HG02678 (cell line): ENCODE data around the gene RCBTB2.
"Not testable (repeated sequence)": the region's sequence is repeated elsewhere in the genome, so short reads cannot be mapped to it uniquely, and the experiment has no call there.

Experiments
- ATAC-seq: cut with Tn5 transposase; IDR thresholded peaks from one replicate; pipeline ENCODE4 v1.9.1; 2021; ENCODE audit warnings: mild to moderate bottlenecking, moderate library complexity; ENCODE audit not compliant: unreplicated experiment

The RCBTB2 gene

GRCh38 chr13:48532506-48533499, at the start of gene RCBTB2:
Gene RCBTB2, minus strand, starts transcription at chr13:48533080. Its CDS starts 11,141 bp downstream, at chr13:48521939.
- ATAC-seq, result peak; percentile 82

DNA sequence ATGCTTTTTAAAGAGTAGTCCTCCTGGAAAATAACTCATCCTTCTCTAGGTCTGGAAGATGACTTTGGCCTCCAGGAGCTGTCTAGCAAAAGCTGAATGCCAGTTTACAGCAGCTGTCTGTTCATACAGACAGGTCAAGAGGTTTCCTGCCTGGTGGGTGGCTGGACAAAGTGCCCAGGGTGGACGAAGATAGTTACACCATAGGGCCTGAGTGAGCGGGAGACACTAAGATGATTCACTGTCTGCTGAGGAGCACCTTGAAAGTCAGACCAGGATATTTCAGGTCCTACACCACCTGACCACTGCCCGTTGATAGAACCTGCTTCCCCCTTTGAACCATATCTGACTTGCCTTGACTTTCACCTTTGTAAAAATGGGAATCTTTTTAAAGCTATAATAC, 49.2 kb upstream of the RCBTB2 start:
- ATAC-seq, result no peak

- no peak for ATAC-seq
Observed at GRCh38 chr13:48580896-48581295, 48.0 kb upstream of the RCBTB2 start.

DNA sequence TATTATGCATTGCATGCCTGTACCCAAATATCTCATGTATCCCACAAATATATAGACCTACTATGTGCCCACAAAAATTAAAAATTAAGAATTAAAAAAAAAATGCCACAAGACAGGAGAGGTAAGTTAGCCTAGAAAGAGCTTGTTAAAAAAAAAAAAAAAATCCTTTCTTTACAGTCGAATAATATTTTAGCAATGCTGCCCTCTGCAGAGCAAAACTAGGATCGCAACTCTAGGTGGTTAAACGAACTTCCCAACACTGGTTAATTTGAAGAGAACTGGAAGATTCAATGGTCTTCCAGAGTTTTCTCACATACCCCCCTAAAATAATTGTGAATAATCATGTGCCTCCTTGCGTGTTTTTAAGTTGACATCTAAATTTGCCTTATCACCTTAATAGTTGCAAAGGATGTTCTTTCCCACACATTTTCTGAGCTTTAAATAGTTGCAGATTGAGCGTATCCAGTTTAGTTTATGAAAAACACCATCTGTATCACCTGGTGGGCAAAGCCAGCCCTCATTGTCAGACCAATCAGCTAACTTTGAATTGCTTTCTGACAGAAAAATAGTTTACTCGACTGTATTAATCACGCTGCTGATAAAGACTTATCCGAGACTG, 47.4 kb upstream of the RCBTB2 start:
- ATAC-seq, result no peak

DNA sequence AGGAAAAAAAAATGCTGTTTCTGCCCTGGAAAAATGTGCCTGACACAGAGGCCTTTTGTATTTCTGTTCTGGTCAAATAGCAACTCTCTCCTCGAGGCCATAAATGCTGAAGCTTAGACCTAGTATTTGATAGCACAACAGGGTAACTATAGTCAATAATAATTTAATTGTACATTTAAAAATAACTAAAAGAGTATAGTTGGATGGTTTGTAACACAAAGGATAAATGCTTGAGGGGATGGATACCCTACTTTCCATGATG, 47.0 kb upstream of the RCBTB2 start:
- not testable (repeated sequence) for ATAC-seq

- ATAC-seq, result peak; percentile 74
Observed at GRCh38 chr13:48579165-48579918, 46.5 kb upstream of the RCBTB2 start.

GRCh38 chr13:48578516-48579164, 45.8 kb upstream of the RCBTB2 start:
- ATAC-seq, result peak; percentile 42

DNA sequence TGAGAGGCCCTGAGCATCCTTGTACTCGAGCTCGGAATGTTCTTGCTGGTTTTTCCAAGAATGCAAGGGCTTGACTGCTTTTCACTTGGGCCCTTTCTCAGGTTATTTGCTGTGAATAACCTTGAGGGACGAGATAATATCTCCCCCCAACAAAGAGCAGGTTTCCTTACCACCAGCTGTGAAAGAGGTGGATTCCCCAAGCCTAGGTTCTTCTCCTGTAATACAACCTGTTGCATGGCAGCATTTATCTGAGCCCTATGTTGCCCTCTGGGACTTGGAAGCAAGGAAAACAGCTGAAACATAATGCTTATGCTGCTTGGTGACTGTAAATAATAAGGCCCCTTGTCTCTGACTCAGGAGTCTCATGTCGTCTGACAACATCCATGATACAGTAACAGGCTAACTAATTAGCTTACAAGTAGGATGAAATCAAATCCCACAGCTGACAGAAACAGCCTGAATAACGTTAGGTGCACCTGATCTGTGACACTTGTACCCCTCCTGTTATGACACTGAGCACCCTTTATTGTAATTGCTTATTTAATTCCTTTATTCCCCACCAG, 43.6 kb upstream of the RCBTB2 start:
- ATAC-seq, result no peak

GRCh38 chr13:48575031-48575430, 42.2 kb upstream of the RCBTB2 start:
- ATAC-seq, result no peak

DNA sequence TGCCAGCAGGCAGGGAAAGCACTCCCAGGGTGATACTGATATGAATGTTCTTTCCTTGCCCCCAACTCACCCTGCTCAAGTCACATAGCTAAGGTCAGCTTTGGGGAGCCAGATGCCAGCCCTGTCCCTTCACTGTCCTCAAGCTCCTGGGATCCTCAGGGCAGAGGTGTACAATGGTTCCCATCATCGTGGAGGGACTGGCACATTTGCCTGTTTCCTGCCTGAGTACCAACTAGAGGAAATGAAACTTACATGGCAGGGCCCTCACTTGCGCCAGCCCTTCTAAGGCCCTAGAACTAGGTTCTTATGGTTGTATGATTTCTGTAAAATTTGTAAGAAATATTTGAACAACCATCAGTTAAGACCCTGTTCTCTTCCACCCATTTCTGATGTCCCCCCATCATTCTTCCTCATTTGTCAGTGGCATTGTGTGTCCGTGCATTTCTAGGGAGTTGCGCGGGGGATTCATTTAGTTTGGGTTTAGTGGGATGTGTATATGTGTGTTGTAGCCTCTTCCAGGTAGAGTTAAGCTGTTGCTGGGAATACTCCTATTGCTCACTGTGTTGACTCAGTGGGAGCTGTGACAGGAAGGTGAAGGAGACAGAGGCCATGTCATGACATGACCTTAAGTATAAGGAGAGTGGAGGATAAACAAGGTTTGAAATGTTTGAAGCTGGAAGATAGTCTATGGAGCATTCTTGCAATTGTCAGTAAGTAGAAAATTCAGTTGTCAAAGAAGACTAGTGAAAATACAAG, 41.3 kb upstream of the RCBTB2 start:
- no peak for ATAC-seq

- ATAC-seq, result no peak
Observed at GRCh38 chr13:48573213-48574007, 40.5 kb upstream of the RCBTB2 start.

DNA sequence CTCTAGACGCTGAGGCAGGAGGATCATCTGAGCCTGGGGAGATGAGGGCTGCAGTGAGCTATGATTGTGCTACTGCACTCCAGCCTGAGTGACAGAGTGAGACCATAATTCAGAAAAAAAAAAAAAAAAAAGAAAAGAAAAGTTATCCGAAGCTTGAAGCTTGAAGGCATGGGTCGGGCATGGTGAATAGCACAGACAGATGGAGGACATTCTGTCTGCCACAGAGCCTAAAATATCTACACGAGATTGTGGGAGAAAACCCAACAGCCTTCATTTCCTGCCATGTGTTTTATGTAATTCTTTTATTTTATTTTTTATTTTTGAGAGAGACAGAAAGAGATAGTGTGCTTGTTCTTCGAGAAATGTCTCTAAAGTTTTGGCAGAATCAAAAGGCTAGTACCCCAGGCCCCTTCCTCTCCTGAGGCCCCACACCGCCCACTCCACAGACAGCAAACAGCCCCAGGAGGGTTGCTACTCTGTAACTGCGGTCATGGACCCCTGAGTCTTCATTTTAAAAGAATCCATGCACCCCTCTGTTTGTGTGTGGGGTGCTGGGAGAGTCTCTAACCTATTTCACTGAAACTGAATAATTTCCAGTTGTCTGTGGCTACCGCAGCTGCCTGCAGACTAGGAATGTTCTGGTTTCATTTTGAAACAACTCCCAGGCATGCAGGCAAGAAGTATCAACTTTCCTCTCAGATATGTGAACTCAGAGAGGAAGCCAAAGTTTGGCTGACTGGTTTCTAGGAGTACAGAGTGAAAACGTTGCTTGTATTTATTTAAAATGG, 38.4 kb upstream of the RCBTB2 start:
- ATAC-seq, result peak; percentile 39

DNA sequence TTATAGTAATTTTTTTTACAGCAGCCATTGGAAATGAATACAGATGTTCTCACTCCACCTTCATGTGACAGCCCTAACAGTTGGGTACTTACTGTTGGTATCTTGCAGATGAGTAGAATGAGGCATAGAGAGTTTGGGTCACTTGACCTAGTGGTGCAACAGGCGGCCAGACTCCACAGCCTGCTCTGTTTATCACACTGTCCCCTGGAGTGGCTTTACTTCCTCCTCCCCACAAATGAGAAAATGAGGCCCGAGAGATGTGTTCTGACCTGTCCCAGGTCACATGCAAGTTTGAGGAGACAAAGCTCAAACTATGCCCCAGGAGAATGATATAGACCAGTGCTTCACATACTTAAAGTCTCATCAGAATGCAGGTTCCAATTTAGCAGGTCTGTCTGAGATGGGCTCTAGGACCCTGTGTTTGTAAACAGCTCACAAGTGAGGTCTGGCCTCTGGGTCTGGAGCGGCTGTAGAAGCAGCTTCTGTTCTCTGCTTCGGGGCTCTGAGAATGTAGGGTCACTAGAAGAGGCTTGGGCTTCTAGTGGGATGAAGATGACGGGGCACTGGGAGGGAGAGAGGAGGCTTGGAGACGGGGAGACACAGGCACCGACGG, 37.4 kb upstream of the RCBTB2 start:
- ATAC-seq, result no peak

- no peak for ATAC-seq
Observed at GRCh38 chr13:48569104-48569666, 36.3 kb upstream of the RCBTB2 start.

GRCh38 chr13:48568370-48569103, 35.7 kb upstream of the RCBTB2 start:
- ATAC-seq, result no peak

DNA sequence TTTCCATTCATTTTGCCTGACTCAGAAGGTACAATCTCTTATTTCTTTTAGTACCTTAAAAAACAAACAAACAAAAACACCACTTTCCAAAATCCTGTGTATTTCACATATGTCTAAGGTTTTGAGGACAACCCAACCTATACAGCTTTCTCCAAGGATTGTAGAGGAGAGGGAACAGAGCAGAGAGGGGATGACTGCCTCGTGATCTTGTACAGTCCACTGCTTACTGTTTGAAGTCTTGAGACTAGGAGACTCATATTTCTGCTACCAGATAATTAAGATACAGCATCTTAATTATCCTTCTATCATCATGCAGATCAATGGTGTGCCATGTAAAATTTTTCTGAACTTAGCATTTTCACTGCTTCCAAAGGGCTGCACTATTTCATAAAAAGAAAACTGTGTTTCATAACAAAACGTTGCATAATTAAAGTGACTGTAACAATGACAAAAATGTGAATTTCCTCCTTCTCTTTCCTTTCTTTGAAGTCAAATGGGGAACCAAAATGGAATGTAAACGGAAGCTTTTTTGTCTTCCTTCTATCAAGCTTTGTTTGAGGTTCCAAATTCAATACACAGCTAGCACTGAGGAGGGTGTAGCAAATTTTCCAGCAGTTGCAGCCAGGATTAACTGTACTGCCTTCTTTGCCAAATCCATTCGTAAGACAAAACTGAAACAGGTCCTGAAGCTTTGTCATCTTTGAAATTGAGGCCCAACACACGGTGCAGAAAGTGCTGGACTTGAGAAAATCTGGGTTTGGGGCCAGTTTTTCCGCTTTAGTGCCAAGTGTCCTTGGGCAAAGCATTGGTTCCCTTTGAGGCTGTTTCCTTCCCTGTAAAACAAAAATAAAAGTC, 34.9 kb upstream of the RCBTB2 start:
- ATAC-seq, result no peak
